Panc1 (cell line): Measurements from ENCODE around the gene CDH23. TPM values are rescaled to one million over a fixed set of nuclear protein-coding genes. Genes with fewer than 3 reads are reported as not detected.

Source experiments
- ATAC-seq: fragments of 200-7000 bp; cut with Tn5 transposase; 2 replicates; pipeline ENCODE4 v1.9.1; 2020; ENCODE audit warnings: mild to moderate bottlenecking, moderate library complexity
- BruUV-seq: library from RNA; stranded (reverse); fragments of 400-500 nt; replicated peaks from 2 replicates; lab custom pipeline; 2021; lab: Mats Ljungman, UMichigan
- CTCF ChIA-PET: fragments of 300-600 bp; sonication (Branson Sonifier 250); formaldehyde crosslinking; loops from one replicate; lab custom pipeline; 2022; ENCODE audit warnings: antibody characterized with exemption; lab: Charles Lee
- POLR2A ChIA-PET: fragments of 300-600 bp; sonication (Branson Sonifier 250); formaldehyde crosslinking; loops from one replicate; lab custom pipeline; 2022; ENCODE audit warnings: antibody characterized with exemption; lab: Charles Lee
- DNase-seq: peaks from one replicate; pipeline ENCODE4 v3.0.0-alpha.2; 2010; ENCODE audit warnings: low read depth, low spot score
- H3K27ac ChIP-seq: 2 replicates; pipeline ENCODE4 v1.5.1; 2011; ENCODE audit warnings: mild to moderate bottlenecking, low read length, inconsistent platforms
- H3K27me3 ChIP-seq: fragments of 200-500 bp; sonication (Bioruptor generic); 2 replicates; pipeline ENCODE4 v1.6.0; 2014; ENCODE audit warnings: low read length, inconsistent platforms; ENCODE audit not compliant: control insufficient read depth, insufficient read depth
- H3K36me3 ChIP-seq: fragments of 200-500 bp; sonication (Bioruptor generic); 2 replicates; pipeline ENCODE4 v1.5.1; 2014; ENCODE audit warnings: inconsistent platforms, mild to moderate bottlenecking, low read length, moderate library complexity; ENCODE audit not compliant: control insufficient read depth, insufficient read depth
- H3K4me1 ChIP-seq: 2 replicates; pipeline ENCODE4 v1.5.1; 2011; ENCODE audit warnings: inconsistent platforms, mild to moderate bottlenecking, low read length, moderate library complexity; ENCODE audit not compliant: control insufficient read depth, insufficient read depth
- H3K4me3 ChIP-seq, 2 experiments: 2 replicates each; pipeline ENCODE4 v1.5.1; 2011 to 2012; ENCODE audit warnings: low read depth in 2 of 2, low read length in 2 of 2, mild to moderate bottlenecking in 2 of 2, inconsistent platforms in 1 of 2, moderate library complexity in 1 of 2
- H3K9me3 ChIP-seq: fragments of 200-500 bp; sonication (Bioruptor generic); 2 replicates; pipeline ENCODE4 v1.5.1; 2014; ENCODE audit warnings: low read depth, mild to moderate bottlenecking, inconsistent platforms, low read length, moderate library complexity; ENCODE audit not compliant: control insufficient read depth, insufficient read depth
- POLR2AphosphoS5 ChIP-seq: IDR thresholded peaks from 2 replicates; pipeline ENCODE4 v1.6.1; 2012; ENCODE audit warnings: mild to moderate bottlenecking, low read depth, low read length, moderate library complexity
- REST ChIP-seq, 2 experiments: IDR thresholded peaks; 2 replicates each; pipeline ENCODE4 v1.6.1; 2011 to 2012; ENCODE audit warnings: low read depth in 2 of 2, control low read depth in 1 of 2, low read length in 1 of 2, mild to moderate bottlenecking in 1 of 2, moderate library complexity in 1 of 2; ENCODE audit not compliant: insufficient read depth in 1 of 2
- SIN3A ChIP-seq: IDR thresholded peaks from 2 replicates; pipeline ENCODE4 v1.6.1; 2012; ENCODE audit warnings: low read depth, mild to moderate bottlenecking, low read length, moderate library complexity, borderline replicate concordance; ENCODE audit not compliant: insufficient read depth
- TCF7L2 ChIP-seq: IDR thresholded peaks from 2 replicates; pipeline ENCODE4 v1.6.1; 2011; ENCODE audit warnings: mild to moderate bottlenecking, low read depth, low read length, inconsistent platforms
- in situ Hi-C: cut with HindIII; loops from 2 replicates; pipeline ENCODE4 v1.10.0; 2016; ENCODE audit warnings: low sequenced_read_pairs, low pct_unique_long_range_greater_than_20kb
- intact Hi-C: fragments of 100-400 bp; cut with micrococcal nuclease; formaldehyde crosslinking; loops from one replicate; pipeline ENCODE4 v1.10.0; 2022; ENCODE audit not compliant: unreplicated experiment
- total RNA-seq: library from RNA; stranded (reverse); gene quantifications from one replicate; pipeline ENCODE4 v1.2.1, GENCODE V29; 2021; ENCODE audit not compliant: unreplicated experiment
- TF ChIP-seq, protein P1 (sequence below): fragments of 450-650 bp; IDR thresholded peaks from 2 replicates; pipeline ENCODE4 v1.5.1; 2017; ENCODE audit warnings: mild to moderate bottlenecking

Gene CDH23
- total RNA-seq, 1 experiment from 2014 or later, result 2.7 TPM

DNA sequence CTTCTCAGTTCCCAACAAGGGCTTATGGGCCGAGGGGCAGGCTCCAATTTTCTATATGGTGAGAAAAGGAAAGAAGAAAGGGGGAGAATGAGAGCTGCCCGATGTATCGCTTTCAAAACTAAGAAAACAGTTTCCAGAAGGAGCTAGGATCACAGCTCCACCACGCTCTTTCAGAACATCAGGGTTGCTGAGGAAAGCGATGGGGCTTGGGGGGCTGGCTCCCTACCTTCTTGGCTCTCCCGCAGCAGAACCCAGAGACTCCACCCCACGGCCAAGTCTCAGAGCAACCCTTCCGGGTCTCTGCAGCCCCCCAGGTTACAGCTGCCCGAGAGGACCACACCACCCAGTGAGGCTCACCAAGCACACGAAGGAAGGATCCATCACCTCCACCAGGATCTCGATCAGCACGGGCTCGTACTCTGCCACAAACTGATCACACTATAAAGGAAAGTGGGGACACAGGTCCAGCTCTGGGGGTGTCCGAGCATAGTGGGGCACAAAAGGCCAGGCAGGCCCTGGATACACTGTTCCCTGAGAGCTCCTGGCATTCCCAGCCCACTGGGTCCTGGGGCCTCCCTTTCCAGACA lies 422.0 kb downstream of the CDH23 start:
- in situ Hi-C loops, result no loop called here
- POLR2A ChIA-PET, result no interaction called here

DNA sequence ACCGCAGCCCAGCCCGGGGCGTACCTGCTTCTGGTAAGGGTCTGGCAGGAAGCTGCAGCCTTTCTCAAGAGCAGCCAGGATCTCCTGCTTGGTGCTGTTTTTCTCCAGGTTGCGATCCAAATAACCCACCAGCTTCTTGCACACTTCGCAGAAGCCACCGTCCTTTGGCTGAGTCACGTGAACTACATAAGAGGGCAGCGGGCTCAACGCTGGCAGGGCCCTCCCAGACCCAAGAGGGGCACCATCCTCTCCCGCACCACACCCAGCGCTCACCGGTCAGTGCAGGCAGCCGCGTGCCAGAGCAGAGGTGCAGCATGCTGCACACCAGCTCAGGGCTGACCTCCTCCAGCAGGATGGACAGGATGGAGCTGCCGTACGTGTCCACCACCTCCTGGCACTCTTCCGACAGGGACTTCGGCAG lies 422.7 kb downstream of the CDH23 start:
- DNase-seq (no peak), ATAC-seq (no peak)
- no peak overlapping the region for H3K27ac ChIP-seq
- no peak for TF ChIP-seq REST (IDR thresholded peaks at IDR 0.05; ENCODE audit: insufficient read depth in 1 of 2, low read depth in 2 of 2, low read length in 1 of 2)
- TF ChIP-seq POLR2AphosphoS5, result no peak
- no peak for TF ChIP-seq TCF7L2
- TF ChIP-seq SIN3A, result no peak
- TF ChIP-seq, protein P1, sequence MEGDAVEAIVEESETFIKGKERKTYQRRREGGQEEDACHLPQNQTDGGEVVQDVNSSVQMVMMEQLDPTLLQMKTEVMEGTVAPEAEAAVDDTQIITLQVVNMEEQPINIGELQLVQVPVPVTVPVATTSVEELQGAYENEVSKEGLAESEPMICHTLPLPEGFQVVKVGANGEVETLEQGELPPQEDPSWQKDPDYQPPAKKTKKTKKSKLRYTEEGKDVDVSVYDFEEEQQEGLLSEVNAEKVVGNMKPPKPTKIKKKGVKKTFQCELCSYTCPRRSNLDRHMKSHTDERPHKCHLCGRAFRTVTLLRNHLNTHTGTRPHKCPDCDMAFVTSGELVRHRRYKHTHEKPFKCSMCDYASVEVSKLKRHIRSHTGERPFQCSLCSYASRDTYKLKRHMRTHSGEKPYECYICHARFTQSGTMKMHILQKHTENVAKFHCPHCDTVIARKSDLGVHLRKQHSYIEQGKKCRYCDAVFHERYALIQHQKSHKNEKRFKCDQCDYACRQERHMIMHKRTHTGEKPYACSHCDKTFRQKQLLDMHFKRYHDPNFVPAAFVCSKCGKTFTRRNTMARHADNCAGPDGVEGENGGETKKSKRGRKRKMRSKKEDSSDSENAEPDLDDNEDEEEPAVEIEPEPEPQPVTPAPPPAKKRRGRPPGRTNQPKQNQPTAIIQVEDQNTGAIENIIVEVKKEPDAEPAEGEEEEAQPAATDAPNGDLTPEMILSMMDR, result no peak
- in situ Hi-C loops (no loop called here), intact Hi-C loops (loop anchor here (5.0 to 10.0 kb wide), 3 partner anchors 115 to 505 kb away; partner anchors contain the start of gene SLC29A3)
- no peaks in the 10 kb centered on the region for H3K9me3 ChIP-seq
- POLR2A ChIA-PET, result no interaction called here
- H3K4me1 ChIP-seq, result peaks cover 26% of the 10 kb centered on the region
- CTCF ChIA-PET, result no interaction called here
- TSS peak; percentile 3 for BruUV-seq
- peaks cover 75% of the 10 kb centered on the region for H3K36me3 ChIP-seq
- no peaks in the 10 kb centered on the region for H3K27me3 ChIP-seq
- H3K4me3 ChIP-seq, result no peak overlapping the region

More for the DNA sequence above, 422.0 kb downstream of the CDH23 start:
- no peaks in the 10 kb centered on the region for H3K9me3 ChIP-seq
- peaks cover 68% of the 10 kb centered on the region for H3K36me3 ChIP-seq
- no peak for TF ChIP-seq TCF7L2
- no peak for TF ChIP-seq REST (IDR thresholded peaks at IDR 0.05; ENCODE audit: insufficient read depth in 1 of 2, low read depth in 2 of 2, low read length in 1 of 2)
- TF ChIP-seq POLR2AphosphoS5, result no peak
- TF ChIP-seq, protein P1, result no peak
- TF ChIP-seq SIN3A, result no peak
- BruUV-seq, result no TSS peak
- intact Hi-C loops, result loop anchor here (5.0 to 10.0 kb wide), 3 partner anchors 114 to 504 kb away; partner anchors contain the start of gene SLC29A3
- no peak overlapping the region for H3K4me3 ChIP-seq
- H3K27me3 ChIP-seq, result no peaks in the 10 kb centered on the region
- no peak for DNase-seq
- H3K27ac ChIP-seq, result peak overlapping the region; percentile 25; the same call in 1 of the 2 replicates
- no peak for ATAC-seq
- CTCF ChIA-PET, result interaction anchor here (0.6 kb wide), 1 partner anchor 37 kb away, joined by 3 read pairs; no protein-coding TSS in a partner anchor
- H3K4me1 ChIP-seq, result peaks cover 33% of the 10 kb centered on the region
